Hindlimb muscle (tissue), 1 donor: ENCODE data around the gene ATXN7. TPM values are rescaled to one million over a fixed set of nuclear protein-coding genes. Genes with fewer than 3 reads are reported as not detected.

Experiments
- DNase-seq: peaks from one replicate; pipeline ENCODE4 v3.0.0-alpha.2; 2013
- polyA plus RNA-seq: library from polyadenylated mRNA; unstranded; fragments of 120-200 nt; gene quantifications from one replicate; pipeline ENCODE4 v1.2.1, GENCODE V29; 2013; ENCODE audit not compliant: insufficient read length

The ATXN7 gene
- polyA plus RNA-seq, 1 donor: 13.6 TPM

- DNase-seq: no peak
Observed at GRCh38 chr3:63908776-63909175, 45.1 kb downstream of the ATXN7 start.

GRCh38 chr3:63909431-63909830 lies 45.8 kb downstream of the ATXN7 start:
- no peak for DNase-seq

- DNase-seq: no peak
Observed at GRCh38 chr3:63910001-63910400, 46.3 kb downstream of the ATXN7 start.

- no peak for DNase-seq
Observed at GRCh38 chr3:63910891-63911290, 47.2 kb downstream of the ATXN7 start.

- DNase-seq: no peak
Observed at GRCh38 chr3:63911509-63911872, 47.8 kb downstream of the ATXN7 start.

- peak; percentile 93 for DNase-seq
Observed at GRCh38 chr3:63911873-63912767, 48.5 kb downstream of the ATXN7 start, which contains the start of gene SCAANT1. Gene SCAANT1, minus strand, starts transcription at chr3:63912383.

GRCh38 chr3:63912768-63913588 lies 49.3 kb downstream of the ATXN7 start:
- peak; percentile 63 for DNase-seq

- no peak for DNase-seq
Observed at GRCh38 chr3:63914312-63914711, 50.6 kb downstream of the ATXN7 start.

GRCh38 chr3:63918321-63918720 lies 54.7 kb downstream of the ATXN7 start:
- DNase-seq: no peak

GRCh38 chr3:63920001-63920400 lies 56.3 kb downstream of the ATXN7 start:
- no peak for DNase-seq

- no peak for DNase-seq
Observed at GRCh38 chr3:63921741-63922482, 58.2 kb downstream of the ATXN7 start.

GRCh38 chr3:63922491-63923199 lies 59.0 kb downstream of the ATXN7 start:
- DNase-seq: no peak

- no peak for DNase-seq
Observed at GRCh38 chr3:63926309-63926708, 62.6 kb downstream of the ATXN7 start.

GRCh38 chr3:63927422-63928280 lies 64.0 kb downstream of the ATXN7 start:
- no peak for DNase-seq

GRCh38 chr3:63931290-63931689 lies 67.6 kb downstream of the ATXN7 start:
- no peak for DNase-seq

- no peak for DNase-seq
Observed at GRCh38 chr3:63932509-63933212, 69.0 kb downstream of the ATXN7 start.

- no peak for DNase-seq
Observed at GRCh38 chr3:63933459-63933858, 69.8 kb downstream of the ATXN7 start.

GRCh38 chr3:63934041-63934866 lies 70.6 kb downstream of the ATXN7 start:
- no peak for DNase-seq

GRCh38 chr3:63936925-63937324 lies 73.3 kb downstream of the ATXN7 start:
- no peak for DNase-seq
